ENCODE data around the gene ADGRB3. TPM values are rescaled to one million over a fixed set of nuclear protein-coding genes. Genes with fewer than 3 reads are reported as not detected.
A peak's percentile ranks its signal among the peaks of the same experiment; 100 is the strongest.

ADGRB3 gene
- total RNA-seq, 1 experiment from 2014 or later, result 0.09 TPM

GRCh38 chr6:69232911-69233448 is 597.9 kb downstream of the ADGRB3 start:
- H3K36me3 Mint-ChIP-seq (ENCODE audit: insufficient read depth, unreplicated experiment), result no peaks in the 10 kb centered on the region
- no peak overlapping the region for H3K4me3 Mint-ChIP-seq (ENCODE audit: low read depth, unreplicated experiment)
- H3K27me3 Mint-ChIP-seq (ENCODE audit: unreplicated experiment), result peaks cover 31% of the 10 kb centered on the region
- H3K4me1 Mint-ChIP-seq (ENCODE audit: low read depth, unreplicated experiment), result no peaks in the 10 kb centered on the region
- BruUV-seq (replicated peaks), result no TSS peak
- CTCF ChIA-PET, result interaction anchor here (0.6 kb wide), 1 partner anchor 13 kb away, joined by 3 read pairs; no protein-coding TSS in a partner anchor
- peak; percentile 82 for DNase-seq
- intact Hi-C loops (cut with micrococcal nuclease; ENCODE audit: unreplicated experiment), result no loop called here
- H3K27ac Mint-ChIP-seq (ENCODE audit: unreplicated experiment), result no peak overlapping the region
- TF ChIP-seq, protein P1, sequence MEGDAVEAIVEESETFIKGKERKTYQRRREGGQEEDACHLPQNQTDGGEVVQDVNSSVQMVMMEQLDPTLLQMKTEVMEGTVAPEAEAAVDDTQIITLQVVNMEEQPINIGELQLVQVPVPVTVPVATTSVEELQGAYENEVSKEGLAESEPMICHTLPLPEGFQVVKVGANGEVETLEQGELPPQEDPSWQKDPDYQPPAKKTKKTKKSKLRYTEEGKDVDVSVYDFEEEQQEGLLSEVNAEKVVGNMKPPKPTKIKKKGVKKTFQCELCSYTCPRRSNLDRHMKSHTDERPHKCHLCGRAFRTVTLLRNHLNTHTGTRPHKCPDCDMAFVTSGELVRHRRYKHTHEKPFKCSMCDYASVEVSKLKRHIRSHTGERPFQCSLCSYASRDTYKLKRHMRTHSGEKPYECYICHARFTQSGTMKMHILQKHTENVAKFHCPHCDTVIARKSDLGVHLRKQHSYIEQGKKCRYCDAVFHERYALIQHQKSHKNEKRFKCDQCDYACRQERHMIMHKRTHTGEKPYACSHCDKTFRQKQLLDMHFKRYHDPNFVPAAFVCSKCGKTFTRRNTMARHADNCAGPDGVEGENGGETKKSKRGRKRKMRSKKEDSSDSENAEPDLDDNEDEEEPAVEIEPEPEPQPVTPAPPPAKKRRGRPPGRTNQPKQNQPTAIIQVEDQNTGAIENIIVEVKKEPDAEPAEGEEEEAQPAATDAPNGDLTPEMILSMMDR (IDR thresholded peaks at IDR 0.05; ENCODE audit: unreplicated experiment), result no peak
- no peaks in the 10 kb centered on the region for H3K9me3 Mint-ChIP-seq (ENCODE audit: low read depth, unreplicated experiment)

- H3K4me1 Mint-ChIP-seq (ENCODE audit: low read depth, unreplicated experiment), result no peaks in the 10 kb centered on the region
- intact Hi-C loops (cut with micrococcal nuclease; ENCODE audit: unreplicated experiment), result no loop called here
- no TSS peak for BruUV-seq (replicated peaks)
- TF ChIP-seq, protein P1 (IDR thresholded peaks at IDR 0.05; ENCODE audit: unreplicated experiment), result no peak
- CTCF ChIA-PET, result no interaction called here
- H3K27me3 Mint-ChIP-seq (ENCODE audit: unreplicated experiment), result peaks cover 6% of the 10 kb centered on the region
- no peak for DNase-seq
- no peaks in the 10 kb centered on the region for H3K9me3 Mint-ChIP-seq (ENCODE audit: low read depth, unreplicated experiment)
- H3K36me3 Mint-ChIP-seq (ENCODE audit: insufficient read depth, unreplicated experiment), result no peaks in the 10 kb centered on the region
- no peak overlapping the region for H3K27ac Mint-ChIP-seq (ENCODE audit: unreplicated experiment)
- H3K4me3 Mint-ChIP-seq (ENCODE audit: low read depth, unreplicated experiment), result no peak overlapping the region
Measured at GRCh38 chr6:69238067-69238466, 603.0 kb downstream of the ADGRB3 start.

- intact Hi-C loops (cut with micrococcal nuclease; ENCODE audit: unreplicated experiment), result no loop called here
- CTCF ChIA-PET, result no interaction called here
- H3K9me3 Mint-ChIP-seq (ENCODE audit: low read depth, unreplicated experiment), result no peaks in the 10 kb centered on the region
- TF ChIP-seq, protein P1 (IDR thresholded peaks at IDR 0.05; ENCODE audit: unreplicated experiment), result no peak
- no peaks in the 10 kb centered on the region for H3K27me3 Mint-ChIP-seq (ENCODE audit: unreplicated experiment)
- no peak for DNase-seq
- no peak overlapping the region for H3K4me3 Mint-ChIP-seq (ENCODE audit: low read depth, unreplicated experiment)
- H3K36me3 Mint-ChIP-seq (ENCODE audit: insufficient read depth, unreplicated experiment), result no peaks in the 10 kb centered on the region
- H3K4me1 Mint-ChIP-seq (ENCODE audit: low read depth, unreplicated experiment), result no peaks in the 10 kb centered on the region
- no peak overlapping the region for H3K27ac Mint-ChIP-seq (ENCODE audit: unreplicated experiment)
- BruUV-seq (replicated peaks), result no TSS peak
Measured at GRCh38 chr6:69246983-69247382, 611.9 kb downstream of the ADGRB3 start.

DNA sequence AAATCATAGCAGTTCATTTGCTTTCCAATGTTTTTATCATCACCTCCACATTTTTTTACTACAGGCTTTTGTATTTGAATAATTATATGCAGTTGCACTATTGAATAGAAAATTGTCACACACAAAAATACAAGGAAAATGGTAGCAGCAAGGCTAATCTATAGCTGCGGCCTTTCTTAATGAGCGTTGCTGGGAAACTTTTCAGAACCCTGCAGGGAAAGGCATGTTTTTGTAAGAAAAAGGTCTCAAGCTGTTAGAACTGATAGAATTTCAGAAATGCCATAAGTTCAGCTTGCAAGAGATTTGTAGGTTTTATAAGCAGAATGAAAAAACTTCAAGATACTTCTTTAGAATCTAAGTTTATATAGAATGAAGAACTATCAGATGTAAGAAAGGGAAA is 625.9 kb downstream of the ADGRB3 start:
- peaks cover 3% of the 10 kb centered on the region for H3K9me3 Mint-ChIP-seq (ENCODE audit: low read depth, unreplicated experiment)
- H3K27me3 Mint-ChIP-seq (ENCODE audit: unreplicated experiment), result peaks cover 11% of the 10 kb centered on the region
- no peaks in the 10 kb centered on the region for H3K36me3 Mint-ChIP-seq (ENCODE audit: insufficient read depth, unreplicated experiment)
- CTCF ChIA-PET, result no interaction called here
- H3K4me3 Mint-ChIP-seq (ENCODE audit: low read depth, unreplicated experiment), result no peak overlapping the region
- intact Hi-C loops (cut with micrococcal nuclease; ENCODE audit: unreplicated experiment), result no loop called here
- TF ChIP-seq, protein P1 (IDR thresholded peaks at IDR 0.05; ENCODE audit: unreplicated experiment), result no peak
- no peaks in the 10 kb centered on the region for H3K4me1 Mint-ChIP-seq (ENCODE audit: low read depth, unreplicated experiment)
- no TSS peak for BruUV-seq (replicated peaks)
- H3K27ac Mint-ChIP-seq (ENCODE audit: unreplicated experiment), result no peak overlapping the region
- DNase-seq, result no peak

Data from Calu3 (cell line).